OCI-LY7 (cell line): ENCODE results near the gene ATF1. TPM values are rescaled to one million over a fixed set of nuclear protein-coding genes. Genes with fewer than 3 reads are reported as not detected.

ENCODE experiments used
- BruUV-seq: library from RNA; stranded (reverse); fragments of 400-500 nt; replicated peaks from 2 replicates; lab custom pipeline; 2021; lab: Mats Ljungman, UMichigan
- CTCF ChIA-PET: fragments of 300-600 bp; sonication (Branson Sonifier 250); formaldehyde crosslinking; loops from one replicate; lab custom pipeline; 2022; ENCODE audit warnings: antibody characterized with exemption; ENCODE audit not compliant: unreplicated experiment; lab: Charles Lee
- POLR2A ChIA-PET: fragments of 300-600 bp; sonication (Branson Sonifier 250); formaldehyde crosslinking; loops from one replicate; lab custom pipeline; 2022; ENCODE audit warnings: antibody characterized with exemption; lab: Charles Lee
- DNase-seq: peaks from one replicate; pipeline ENCODE4 v3.0.0-alpha.2; 2015; ENCODE audit warnings: low spot score
- H2AFZ ChIP-seq: fragments of 200-600 bp; sonication (generic), shearing (Covaris generic); 2 replicates; pipeline ENCODE4 v1.6.1; 2014; ENCODE audit warnings: mild to moderate bottlenecking, antibody characterized with exemption, low read length, moderate library complexity
- H3K27ac ChIP-seq: fragments of 200-600 bp; sonication (generic); 2 replicates; pipeline ENCODE4 v1.5.1; 2014; ENCODE audit warnings: mixed run types, low read depth, mild to moderate bottlenecking, moderate library complexity, low read length, inconsistent platforms; ENCODE audit not compliant: poor library complexity, severe bottlenecking
- H3K36me3 ChIP-seq: fragments of 200-600 bp; sonication (generic); 2 replicates; pipeline ENCODE4 v1.6.1; 2014; ENCODE audit warnings: mild to moderate bottlenecking, antibody characterized with exemption, low read length, moderate library complexity, mixed read lengths; ENCODE audit not compliant: insufficient read depth
- H3K4me1 ChIP-seq: fragments of 200-600 bp; sonication (generic); 2 replicates; pipeline ENCODE4 v1.5.1; 2014; ENCODE audit warnings: mild to moderate bottlenecking, low read length; ENCODE audit not compliant: insufficient read depth, poor library complexity, severe bottlenecking
- H3K4me2 ChIP-seq: fragments of 200-600 bp; sonication (generic); 2 replicates; pipeline ENCODE4 v1.6.1; 2014; ENCODE audit warnings: mild to moderate bottlenecking, low read length
- H3K4me3 ChIP-seq: fragments of 200-600 bp; sonication (generic); 2 replicates; pipeline ENCODE4 v1.5.1; 2014; ENCODE audit warnings: mild to moderate bottlenecking, low read depth, low read length; ENCODE audit not compliant: poor library complexity, severe bottlenecking
- H3K79me2 ChIP-seq: fragments of 200-600 bp; sonication (generic); 2 replicates; pipeline ENCODE4 v1.6.1; 2016; ENCODE audit warnings: low read depth, mild to moderate bottlenecking, low read length, moderate library complexity, mixed read lengths; ENCODE audit not compliant: insufficient read depth
- H3K9me2 ChIP-seq: fragments of 200-600 bp; sonication (generic); 2 replicates; pipeline ENCODE4 v1.6.1; 2016; ENCODE audit warnings: mild to moderate bottlenecking, low read length, mixed read lengths; ENCODE audit not compliant: insufficient read depth
- H3K9me3 ChIP-seq: fragments of 200-600 bp; sonication (generic); 2 replicates; pipeline ENCODE4 v1.6.1; 2014; ENCODE audit warnings: mild to moderate bottlenecking, mixed run types, low read length, mixed read lengths
- H4K20me1 ChIP-seq: fragments of 200-600 bp; sonication (generic); 2 replicates; pipeline ENCODE4 v1.6.1; 2014; ENCODE audit warnings: mild to moderate bottlenecking, antibody characterized with exemption, low read length, moderate library complexity, mixed read lengths; ENCODE audit not compliant: insufficient read depth
- CTCF ChIP-seq: fragments of 200-600 bp; sonication (generic); conservative IDR thresholded peaks from 2 replicates; pipeline ENCODE4 v1.5.1; 2014; ENCODE audit warnings: mild to moderate bottlenecking, antibody characterized with exemption, low read length, moderate library complexity, mixed read lengths
- EZH2phosphoT487 ChIP-seq: fragments of 200-600 bp; sonication (generic); IDR thresholded peaks from 2 replicates; pipeline ENCODE4 v1.6.1; 2018; ENCODE audit warnings: low read depth, borderline replicate concordance, mild to moderate bottlenecking, mixed run types, antibody characterized with exemption, low read length, moderate library complexity, mixed read lengths
- intact Hi-C: fragments of 100-400 bp; cut with micrococcal nuclease; formaldehyde crosslinking; loops from one replicate; pipeline ENCODE4 v1.10.0; 2022; ENCODE audit not compliant: unreplicated experiment
- total RNA-seq, 2 experiments: library from RNA; depleted of rRNA in 1 of 2; stranded (reverse); fragments of >200 nt in 1 of 2; shearing (Covaris generic) in 1 of 2; gene quantifications; 2 replicates each; pipeline ENCODE4 v1.2.3, GENCODE V29; 2014 to 2022

ATF1 gene
- total RNA-seq, 2 experiments from 2014 or later, result 47.4 to 55.7 TPM

DNA sequence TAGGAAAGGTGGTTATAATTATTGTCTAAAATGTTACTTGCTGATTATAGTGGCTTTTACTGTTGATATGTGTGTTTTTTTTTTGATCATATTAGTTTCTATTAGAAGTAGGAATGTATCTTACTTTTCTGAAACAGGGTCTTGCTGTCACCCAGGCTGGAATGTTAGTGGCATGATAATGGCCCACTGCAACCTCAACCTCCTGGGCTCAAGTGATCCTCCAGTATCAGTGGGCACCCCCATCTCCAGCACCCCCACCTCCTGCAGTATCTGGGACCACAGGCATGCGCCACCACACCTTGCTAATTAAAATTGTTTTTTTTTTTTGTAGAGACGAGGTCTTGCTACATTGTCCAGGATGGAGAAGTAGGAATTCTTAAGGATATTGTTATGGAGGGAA, 11.3 kb downstream of the ATF1 start:
- peaks cover 12% of the 10 kb centered on the region; the same call in 1 of the 2 replicates for H3K9me3 ChIP-seq
- H3K79me2 ChIP-seq, result peaks cover 85% of the 10 kb centered on the region
- no peaks in the 10 kb centered on the region for H4K20me1 ChIP-seq
- DNase-seq, result no peak
- no peak overlapping the region for H2AFZ ChIP-seq
- no peak overlapping the region for H3K4me3 ChIP-seq
- H3K4me2 ChIP-seq, result no peak overlapping the region
- TF ChIP-seq EZH2phosphoT487, result no peak
- no peak for TF ChIP-seq CTCF
- H3K36me3 ChIP-seq, result peaks cover 43% of the 10 kb centered on the region
- H3K9me2 ChIP-seq, result no peaks in the 10 kb centered on the region
- no peaks in the 10 kb centered on the region for H3K4me1 ChIP-seq
- BruUV-seq, result no TSS peak
- ChIA-PET POLR2A (no interaction called here), CTCF (no interaction called here)
- intact Hi-C loops, result no loop called here
- H3K27ac ChIP-seq, result no peak overlapping the region

GRCh38 chr12:50776749-50777728, 13.1 kb downstream of the ATF1 start:
- no peak overlapping the region for H3K27ac ChIP-seq
- H3K79me2 ChIP-seq, result peaks cover 72% of the 10 kb centered on the region
- DNase-seq, result no peak
- H4K20me1 ChIP-seq, result no peaks in the 10 kb centered on the region
- peaks cover 5% of the 10 kb centered on the region; the same call in 1 of the 2 replicates for H3K9me3 ChIP-seq
- intact Hi-C loops, result no loop called here
- BruUV-seq, result no TSS peak
- H2AFZ ChIP-seq, result no peak overlapping the region
- no peak overlapping the region for H3K4me3 ChIP-seq
- H3K4me2 ChIP-seq, result no peak overlapping the region
- no peak for TF ChIP-seq CTCF
- TF ChIP-seq EZH2phosphoT487, result no peak
- H3K36me3 ChIP-seq, result peaks cover 43% of the 10 kb centered on the region
- no peaks in the 10 kb centered on the region for H3K4me1 ChIP-seq
- H3K9me2 ChIP-seq, result no peaks in the 10 kb centered on the region
- POLR2A ChIA-PET, result interaction anchor here (0.6 kb wide), 1 partner anchor 721 kb away, joined by 4 read pairs; no protein-coding TSS in a partner anchor
- CTCF ChIA-PET, result no interaction called here
